Skin of body (tissue), 2 donors: Measurements from ENCODE around the gene ZNF84. TPM values are rescaled to one million over a fixed set of nuclear protein-coding genes. Genes with fewer than 3 reads are reported as not detected.

ENCODE experiments used
- DNase-seq: peaks from one replicate; lab custom pipeline; 2025; lab: John Stamatoyannopoulos, UW
- total RNA-seq: library from RNA; depleted of rRNA; stranded (reverse); fragments of >200 nt; gene quantifications from one replicate; pipeline ENCODE4 v1.2.3, GENCODE V29; 2014

The ZNF84 gene
- total RNA-seq = 40.8 TPM

- DNase-seq = peak; percentile 99
These were observed at the start of gene ZNF84 for GRCh38 chr12:133037207-133038005. Gene ZNF84 (plus strand): TSS chr12:133037509. CDS start chr12:133041468, 3,959 bp downstream.

DNA sequence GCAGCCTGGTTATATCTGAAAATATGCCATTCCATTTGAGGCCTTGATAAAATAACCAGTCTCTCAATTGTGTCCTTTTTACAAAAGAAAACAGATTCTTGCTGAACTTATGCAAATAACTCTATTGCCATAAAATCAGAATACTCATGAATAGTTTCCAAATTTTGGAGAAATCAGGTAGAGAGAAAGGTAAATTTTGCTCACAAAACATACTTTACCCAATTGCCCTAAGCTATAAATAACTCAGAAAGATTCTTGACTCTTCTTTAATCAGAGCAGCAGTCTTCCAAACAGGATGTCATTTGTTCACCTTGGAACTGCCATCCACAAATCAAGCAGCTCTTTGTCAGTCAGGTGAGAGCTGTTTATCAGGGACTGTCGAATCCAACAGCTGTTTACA lies 38.6 kb upstream of the ZNF84 start:
- no peak for DNase-seq

DNA sequence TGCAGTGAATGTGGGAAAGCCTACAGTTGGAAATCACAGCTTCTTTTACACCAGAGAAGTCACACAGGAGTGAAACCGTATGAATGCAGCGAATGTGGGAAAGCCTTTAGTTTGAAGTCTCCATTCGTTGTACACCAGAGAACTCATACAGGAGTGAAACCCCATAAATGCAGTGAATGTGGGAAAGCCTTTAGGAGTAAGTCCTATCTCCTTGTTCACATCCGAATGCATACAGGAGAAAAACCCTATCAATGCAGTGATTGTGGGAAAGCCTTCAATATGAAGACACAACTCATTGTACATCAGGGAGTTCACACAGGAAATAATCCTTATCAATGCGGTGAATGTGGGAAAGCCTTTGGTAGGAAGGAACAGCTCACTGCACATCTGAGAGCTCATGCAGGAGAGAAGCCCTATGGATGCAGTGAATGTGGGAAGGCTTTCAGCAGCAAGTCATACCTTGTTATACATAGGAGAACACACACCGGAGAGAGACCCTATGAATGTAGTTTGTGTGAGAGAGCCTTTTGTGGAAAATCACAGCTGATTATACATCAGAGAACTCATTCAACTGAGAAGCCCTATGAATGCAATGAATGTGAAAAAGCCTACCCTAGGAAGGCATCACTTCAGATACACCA lies 26.5 kb upstream of the ZNF84 start:
- DNase-seq = no peak

DNA sequence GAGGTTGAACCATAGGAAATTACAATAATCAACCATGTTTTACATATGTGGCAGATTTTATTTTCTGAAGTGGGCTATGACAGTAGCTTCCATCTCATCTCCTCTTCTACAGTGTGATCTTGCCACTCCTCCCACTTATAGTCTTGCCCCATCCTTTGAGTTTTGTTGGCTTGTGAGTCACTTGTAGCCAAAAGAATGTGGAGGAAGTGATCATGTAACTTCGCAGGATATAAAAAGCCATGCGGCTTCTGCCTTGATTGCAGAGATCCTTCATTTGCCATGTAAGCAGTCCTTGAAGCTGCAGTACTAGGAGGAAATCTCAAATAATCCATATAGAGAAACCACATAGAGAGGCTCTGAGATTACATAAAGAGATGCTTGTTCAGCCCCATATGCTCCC lies 13.7 kb upstream of the ZNF84 start:
- DNase-seq = no peak

GRCh38 chr12:133026996-133027395 lies 10.3 kb upstream of the ZNF84 start:
- no peak for DNase-seq

- no peak for DNase-seq
These were observed 905 bp downstream of the ZNF84 start for GRCh38 chr12:133038118-133038709.

DNA sequence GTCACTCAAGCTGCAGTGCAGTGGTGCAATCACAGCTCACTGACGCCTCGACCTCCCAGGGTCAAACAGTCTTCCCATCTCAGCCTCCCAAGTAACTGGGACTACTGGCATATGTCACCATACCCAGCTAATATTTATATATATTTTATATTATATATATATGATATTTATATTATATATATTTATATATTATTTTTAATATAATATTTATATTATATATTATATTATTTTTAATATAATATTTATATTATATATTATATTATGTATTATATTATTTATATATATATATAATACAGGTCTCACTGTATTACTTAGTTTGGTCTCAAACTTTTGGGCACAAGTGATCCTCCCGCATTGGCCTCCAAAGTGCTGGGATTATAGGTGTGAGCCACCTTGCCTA lies 9.4 kb downstream of the ZNF84 start:
- DNase-seq = no peak

DNA sequence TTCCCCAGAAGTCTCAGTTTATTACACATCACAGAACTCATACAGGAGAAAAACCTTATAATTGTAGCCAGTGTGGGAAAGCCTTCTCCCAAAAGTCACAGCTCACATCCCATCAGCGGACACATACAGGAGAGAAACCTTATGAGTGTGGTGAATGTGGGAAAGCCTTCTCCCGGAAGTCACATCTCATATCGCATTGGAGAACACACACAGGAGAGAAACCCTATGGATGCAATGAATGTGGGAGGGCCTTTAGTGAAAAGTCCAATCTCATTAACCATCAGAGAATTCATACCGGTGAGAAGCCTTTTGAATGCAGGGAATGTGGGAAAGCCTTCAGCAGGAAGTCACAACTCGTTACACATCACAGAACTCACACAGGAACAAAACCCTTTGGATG lies 20.1 kb downstream of the ZNF84 start:
- DNase-seq = no peak

- DNase-seq = no peak
These were observed 21.1 kb downstream of the ZNF84 start for GRCh38 chr12:133058203-133059113.

- no peak for DNase-seq
These were observed 24.6 kb downstream of the ZNF84 start for GRCh38 chr12:133061954-133062353.

GRCh38 chr12:133063556-133063955 lies 26.2 kb downstream of the ZNF84 start:
- no peak for DNase-seq

GRCh38 chr12:133073836-133074235 lies 36.5 kb downstream of the ZNF84 start:
- DNase-seq = no peak

DNA sequence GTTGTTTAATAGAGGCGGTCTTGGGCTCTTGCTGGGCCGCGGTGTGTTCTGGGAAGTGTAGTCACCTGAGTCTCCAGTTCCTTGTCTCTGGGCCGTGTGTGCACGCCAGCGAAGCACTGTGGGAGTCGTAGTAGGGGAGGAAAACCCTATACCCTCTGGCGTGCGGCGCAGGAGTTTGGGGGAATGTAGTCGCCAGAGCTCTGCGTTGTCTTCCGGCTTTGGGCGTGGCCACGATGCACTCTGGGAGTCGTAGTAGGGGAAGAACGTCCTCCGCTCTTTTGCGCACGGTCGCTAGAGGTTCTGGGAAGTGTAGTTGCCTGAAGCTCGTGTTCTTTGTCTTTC lies 42.7 kb downstream of the ZNF84 start:
- DNase-seq = peak; percentile 99

DNA sequence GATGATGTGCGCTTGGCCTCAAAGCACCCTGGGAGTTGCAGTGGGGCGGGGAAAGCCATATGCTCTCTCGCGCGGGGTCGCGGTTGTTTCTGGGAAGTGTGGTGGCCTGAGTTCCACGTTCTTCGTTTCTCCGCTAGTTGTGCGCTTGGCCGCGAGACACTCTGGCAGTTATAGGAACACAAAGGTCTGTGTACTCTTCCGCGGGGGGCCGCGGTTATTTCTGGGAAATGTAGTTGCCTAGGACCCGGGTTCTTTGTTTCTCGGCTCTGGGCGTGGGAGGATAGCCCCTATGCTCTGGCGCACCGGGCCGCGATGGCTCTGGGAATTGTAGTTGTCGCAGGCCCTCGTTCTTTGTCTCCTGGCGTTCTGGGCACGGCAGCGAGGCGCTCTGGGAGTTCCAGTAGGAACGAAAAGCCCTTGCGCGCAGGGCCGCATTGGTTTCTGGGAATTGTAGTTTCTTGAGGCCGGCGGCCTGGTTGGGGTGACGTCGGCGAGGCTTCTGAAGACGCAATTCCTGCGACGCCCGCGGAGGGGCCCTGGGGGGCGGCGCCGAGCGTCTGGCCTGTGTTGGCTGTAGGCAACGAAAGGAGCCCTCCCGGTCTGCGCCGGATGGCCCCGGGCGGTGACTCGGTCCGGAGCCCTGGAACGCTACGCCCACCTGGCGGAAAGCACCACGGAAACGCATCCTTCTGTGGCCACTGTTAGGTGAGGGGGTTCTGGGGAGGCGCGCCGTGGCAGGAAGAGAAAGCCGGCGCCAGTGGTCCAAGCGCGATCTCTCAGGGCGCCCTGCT lies 43.3 kb downstream of the ZNF84 start, which contains the start of gene ZNF140:
Gene ZNF140 (plus strand): TSS at position 556 of the 791 bp plus-strand sequence. CDS start 398 bp downstream, outside the sequence.
- DNase-seq = peak; percentile 98

DNA sequence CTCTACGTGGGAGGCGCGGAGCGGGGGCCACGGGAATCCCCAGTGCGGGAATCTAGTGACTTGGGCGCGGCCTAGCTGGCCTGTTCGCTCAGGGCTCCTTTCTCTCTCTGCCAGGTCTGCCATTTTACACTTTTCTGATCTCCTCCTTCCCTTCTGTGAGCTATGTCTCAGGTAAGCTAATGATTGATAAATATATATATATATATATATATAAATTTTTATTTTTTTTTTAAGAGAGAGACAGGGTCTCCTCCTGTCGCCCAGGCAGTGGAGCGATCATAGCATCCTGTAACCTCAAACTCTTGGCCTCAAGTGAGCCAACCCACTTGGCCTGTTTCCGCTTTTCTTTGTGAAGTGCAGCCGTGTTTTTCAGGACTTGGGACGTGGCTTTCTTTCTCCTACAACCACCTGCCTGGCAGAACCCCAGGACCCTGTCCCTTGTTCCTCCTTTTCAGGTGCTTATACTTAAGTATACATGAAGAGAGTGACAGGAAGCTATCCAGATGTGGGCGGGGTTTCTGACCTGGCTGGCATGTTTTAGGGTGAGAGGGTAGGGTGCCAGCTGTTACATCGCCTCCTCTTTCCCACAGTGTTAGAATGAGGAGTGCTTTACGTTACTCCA lies 44.0 kb downstream of the ZNF84 start:
- peak; percentile 67 for DNase-seq

DNA sequence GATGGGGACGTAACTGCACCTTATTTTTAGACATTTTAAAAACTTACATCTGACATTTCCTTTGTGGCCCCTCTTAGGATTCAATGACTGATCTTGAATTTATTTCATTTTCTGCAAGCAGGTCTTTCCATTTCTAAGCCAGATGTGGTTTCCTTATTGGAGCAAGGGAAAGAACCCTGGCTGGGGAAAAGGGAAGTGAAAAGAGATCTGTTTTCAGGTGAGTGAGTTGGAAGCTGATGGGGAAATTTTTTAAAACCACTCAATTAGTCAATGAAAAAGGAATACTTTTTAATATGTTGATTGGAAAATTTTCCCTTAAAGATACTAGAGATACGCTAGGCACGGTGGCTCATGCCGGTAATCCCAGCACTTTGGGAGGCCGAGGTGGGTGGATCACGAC lies 46.0 kb downstream of the ZNF84 start:
- no peak for DNase-seq

DNA sequence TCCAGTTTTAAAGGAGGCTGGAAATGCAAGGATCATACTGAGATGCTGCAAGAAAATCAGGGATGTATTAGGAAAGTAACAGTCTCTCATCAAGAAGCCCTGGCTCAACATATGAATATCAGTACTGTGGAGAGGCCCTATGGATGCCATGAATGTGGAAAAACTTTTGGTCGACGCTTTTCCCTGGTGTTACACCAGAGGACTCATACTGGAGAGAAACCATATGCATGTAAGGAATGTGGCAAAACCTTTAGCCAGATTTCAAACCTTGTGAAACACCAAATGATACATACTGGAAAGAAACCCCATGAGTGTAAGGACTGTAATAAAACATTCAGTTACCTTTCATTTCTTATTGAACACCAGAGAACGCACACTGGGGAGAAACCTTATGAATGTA lies 68.3 kb downstream of the ZNF84 start:
- DNase-seq = no peak

- DNase-seq = no peak
These were observed 68.9 kb downstream of the ZNF84 start for GRCh38 chr12:133106253-133106652.

DNA sequence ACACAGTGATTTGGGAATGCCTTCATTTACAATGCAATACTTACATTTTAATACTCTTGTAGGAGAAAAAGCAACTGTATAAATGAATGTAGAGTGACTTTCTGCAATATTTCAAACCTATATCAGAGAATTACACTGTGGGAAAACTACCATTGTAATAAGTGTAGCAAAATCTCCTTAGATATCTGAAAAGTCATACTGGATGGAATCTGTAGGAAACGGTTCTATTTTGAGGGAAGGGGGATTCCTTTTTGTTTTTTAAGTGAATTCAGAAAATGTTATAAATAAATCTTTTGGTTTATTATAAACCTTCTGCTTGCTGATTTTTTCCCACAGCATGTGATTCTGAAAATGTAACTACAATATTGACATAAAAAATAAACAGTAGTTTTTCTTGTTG lies 69.8 kb downstream of the ZNF84 start:
- no peak for DNase-seq

DNA sequence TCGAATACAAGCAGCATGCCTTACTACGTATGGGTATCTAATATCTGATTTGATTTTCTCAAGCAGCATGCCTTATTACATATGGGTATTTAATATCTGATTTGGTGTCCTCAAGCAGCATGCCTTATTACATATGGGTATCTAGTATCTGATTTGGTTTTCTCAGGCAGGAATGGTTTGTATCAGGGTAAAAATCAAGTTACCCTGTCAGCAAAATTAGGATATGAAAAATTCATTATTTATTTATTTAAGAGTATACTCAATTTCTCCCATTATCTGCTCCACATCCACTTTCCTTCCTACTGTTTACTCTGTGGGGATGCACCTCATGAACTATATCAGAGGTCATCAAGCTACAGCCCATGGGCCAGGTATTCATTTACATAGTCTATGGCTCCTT lies 70.8 kb downstream of the ZNF84 start:
- DNase-seq = no peak
